ENCODE measurements around the gene MKRN1.
"Not testable (repeated sequence)": the region's sequence is repeated elsewhere in the genome, so short reads cannot be mapped to it uniquely, and the experiment has no call there.

The MKRN1 gene

DNA sequence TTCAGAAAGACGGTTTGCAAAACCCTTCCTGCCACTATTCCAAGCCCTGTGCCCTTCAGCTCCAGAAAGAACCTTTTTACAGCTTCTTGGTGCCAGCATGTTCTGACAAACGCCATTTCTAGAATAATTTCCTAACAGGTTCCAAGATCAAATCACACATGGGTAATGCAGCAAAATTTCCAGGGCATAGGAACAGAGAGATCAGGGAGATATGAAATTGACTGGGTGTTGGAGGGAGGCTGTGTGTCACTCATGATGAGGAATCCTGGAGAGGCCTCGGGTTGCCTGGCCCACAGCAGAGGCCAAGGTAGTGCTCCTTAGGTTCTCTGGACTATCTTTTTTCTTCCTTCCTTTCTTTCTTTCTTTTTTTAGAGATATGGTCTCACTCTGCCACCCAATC, 45.9 kb downstream of the MKRN1 start:
- no peak for DNase-seq

DNA sequence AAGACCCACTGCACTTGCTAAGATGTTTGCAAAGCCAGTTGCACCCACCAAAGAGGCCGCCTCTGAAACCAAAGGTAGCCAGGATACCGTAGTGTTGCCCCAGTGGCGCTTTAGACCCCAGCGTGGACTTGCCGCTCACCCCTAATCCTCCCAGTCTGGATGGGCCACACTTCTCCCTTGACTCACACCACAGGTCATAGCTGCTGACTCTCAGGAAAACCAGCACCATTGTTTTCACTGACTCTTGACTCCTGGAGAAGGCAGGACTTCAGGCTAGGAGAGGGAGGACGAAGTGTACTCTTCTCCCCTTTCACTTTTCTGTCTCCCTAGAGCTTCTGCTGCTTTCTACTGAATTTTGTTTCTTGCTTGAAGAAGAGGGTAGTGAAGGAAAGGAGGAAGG, 53.2 kb downstream of the MKRN1 start:
- no peak for DNase-seq

DNA sequence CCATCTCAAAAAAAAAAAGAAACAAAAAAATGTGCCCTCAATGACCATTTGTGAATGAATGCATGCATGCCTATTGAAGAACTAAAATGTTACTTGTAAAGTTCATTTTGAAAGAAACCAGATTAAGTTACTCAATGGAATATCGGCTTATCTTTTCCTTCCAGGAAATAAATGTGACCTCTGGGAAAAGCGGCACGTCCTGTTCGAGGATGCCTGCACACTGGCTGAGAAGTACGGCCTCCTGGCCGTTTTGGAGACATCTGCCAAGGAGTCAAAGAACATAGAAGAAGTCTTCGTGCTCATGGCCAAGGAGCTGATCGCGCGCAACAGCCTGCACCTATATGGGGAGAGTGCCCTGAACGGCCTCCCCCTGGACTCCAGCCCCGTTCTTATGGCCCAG, 53.6 kb downstream of the MKRN1 start:
- no peak for DNase-seq

DNA sequence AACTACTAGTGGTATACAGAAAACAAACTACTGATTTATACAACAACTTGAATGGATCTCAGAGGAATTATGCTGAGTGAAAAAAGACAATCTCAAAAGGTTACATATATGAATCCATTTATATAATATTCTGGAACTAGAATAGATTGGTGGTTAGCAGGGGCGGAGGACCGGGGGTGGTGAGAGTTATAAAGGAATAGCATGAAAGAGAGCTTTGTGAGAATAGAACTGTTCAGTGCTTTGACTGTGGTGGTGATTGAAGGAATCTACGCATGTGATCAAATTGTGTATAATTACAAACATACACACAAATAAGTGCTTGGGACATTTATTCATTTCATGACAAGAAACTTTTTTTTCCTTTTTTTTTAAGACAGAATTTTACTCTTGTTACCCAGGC, 55.8 kb downstream of the MKRN1 start:
- no peak for DNase-seq

DNA sequence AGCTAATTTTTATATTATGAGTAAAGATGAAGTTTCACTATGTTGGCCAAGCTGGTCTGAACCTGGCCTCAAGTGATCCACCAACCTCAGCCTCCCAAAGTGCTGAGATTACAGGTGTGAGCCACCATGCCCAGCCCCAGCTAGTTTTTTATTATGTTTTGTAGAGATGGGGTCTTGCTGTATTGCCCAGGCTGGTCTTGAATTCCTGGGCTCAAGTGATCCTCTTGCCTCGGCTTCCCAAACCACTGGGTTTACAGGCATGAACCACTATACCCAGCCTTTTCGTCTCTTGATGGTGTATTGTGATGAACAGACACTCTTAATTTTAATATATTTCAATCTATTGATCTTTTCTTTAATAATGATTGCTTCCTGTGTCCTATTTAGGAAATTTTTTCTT, 57.8 kb downstream of the MKRN1 start:
- DNase-seq = no peak

DNA sequence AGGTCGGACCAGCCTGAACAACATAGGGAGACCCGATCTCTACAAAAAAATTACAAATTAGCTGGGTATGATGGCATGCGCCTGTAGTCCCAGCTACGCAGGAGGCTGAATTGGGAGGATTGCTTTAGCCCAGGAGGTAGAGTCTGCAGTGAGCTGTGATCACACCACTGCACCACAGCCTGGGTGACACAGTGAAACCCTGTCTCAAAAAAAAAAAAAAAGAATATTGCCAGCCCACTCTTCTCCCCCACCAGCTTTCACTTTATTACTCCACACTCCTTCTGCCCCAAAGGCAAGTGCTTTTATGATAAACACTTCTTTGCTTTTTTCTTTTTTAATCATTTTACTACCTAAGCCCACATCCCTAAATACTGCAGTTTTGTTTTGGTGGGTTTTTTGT, 60.7 kb downstream of the MKRN1 start:
- no peak for DNase-seq

DNA sequence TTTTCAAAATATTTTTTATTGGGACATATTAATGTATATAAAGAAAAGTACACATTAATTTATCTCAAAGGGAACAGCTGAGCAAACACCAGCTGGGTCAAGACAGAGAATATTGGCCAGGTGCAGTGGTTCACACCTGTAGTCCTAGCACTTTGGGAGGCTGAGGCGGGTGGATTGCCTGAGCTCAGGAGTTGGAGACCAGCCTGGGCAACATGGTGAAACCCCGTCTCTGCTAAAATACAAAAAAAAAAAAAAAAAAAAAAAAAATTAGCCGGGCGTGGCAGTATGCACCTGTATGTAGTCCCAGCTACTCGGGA, 61.2 kb downstream of the MKRN1 start:
- DNase-seq = not testable (repeated sequence)

DNA sequence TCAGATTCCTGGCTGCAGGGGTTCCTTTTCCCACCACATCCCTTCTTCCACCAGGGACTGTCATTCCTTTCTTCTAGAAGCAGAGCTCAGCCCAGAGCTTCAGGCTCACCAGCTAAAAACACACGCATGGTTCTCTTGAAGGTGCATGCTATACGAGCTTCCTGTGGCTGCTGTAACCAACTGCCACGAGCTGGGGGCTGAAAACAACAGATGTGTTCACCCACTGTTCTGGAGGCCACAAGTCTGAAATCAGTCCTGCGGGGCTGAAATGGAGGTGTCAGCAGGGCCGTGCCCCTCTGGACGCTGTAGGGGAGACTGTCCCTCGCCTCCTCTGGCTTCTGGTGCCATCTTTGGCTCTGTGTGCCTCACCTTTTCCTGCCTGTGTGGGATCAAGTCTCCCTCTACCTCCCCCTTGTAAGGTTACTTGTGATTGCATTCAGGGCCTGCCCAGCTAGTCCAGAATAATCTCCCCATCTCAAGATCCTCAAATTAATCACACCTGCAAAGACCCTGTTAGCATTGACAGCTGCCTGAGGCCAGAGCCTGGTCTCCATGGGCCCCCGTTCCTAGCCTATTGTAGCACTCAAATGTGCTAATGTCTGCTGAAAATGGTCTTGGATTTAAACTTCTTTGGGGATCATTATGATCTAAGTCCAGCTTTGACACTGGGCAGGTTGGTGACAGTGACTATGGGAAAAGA, 61.7 kb downstream of the MKRN1 start:
- no peak for DNase-seq

DNA sequence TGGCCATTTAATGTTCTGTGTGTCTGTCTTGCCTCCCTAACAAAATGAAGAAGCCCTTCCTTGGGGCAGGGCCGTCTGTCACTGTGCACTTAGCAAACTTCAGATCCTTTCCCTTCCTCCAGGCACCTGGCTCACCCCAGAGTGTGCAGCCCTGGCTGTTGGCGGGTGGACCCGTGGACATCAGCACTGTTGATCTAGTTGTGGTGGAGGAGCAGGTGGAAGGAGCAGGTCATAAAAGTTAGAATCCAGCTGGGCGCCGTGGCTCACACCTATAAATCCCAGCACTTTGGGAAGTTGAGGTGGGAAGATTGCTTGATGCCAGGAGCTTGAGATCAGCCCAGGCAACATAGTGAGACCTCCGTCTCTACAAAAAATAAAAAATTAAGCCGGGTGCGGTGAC, 62.7 kb downstream of the MKRN1 start:
- DNase-seq = no peak

DNA sequence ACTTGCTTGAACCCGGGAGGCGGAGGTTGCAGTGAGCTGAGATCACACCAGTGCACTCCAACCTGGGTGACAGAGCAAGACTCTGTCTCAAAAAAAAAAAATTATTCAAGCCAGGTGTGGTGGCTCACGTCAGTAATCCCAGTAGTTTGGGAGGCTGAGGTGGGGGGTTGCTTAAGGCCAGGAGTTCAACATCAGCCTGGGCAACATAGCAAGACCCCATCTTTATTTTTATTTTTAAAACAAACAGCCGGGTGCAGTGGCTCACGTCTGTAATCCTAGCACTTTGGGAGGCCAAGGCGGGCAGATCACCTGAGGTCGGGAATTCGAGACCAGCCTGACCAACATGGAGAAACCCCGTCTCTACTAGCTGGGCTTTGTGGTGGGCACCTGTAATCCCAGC, 63.5 kb downstream of the MKRN1 start:
- not testable (repeated sequence) for DNase-seq

DNA sequence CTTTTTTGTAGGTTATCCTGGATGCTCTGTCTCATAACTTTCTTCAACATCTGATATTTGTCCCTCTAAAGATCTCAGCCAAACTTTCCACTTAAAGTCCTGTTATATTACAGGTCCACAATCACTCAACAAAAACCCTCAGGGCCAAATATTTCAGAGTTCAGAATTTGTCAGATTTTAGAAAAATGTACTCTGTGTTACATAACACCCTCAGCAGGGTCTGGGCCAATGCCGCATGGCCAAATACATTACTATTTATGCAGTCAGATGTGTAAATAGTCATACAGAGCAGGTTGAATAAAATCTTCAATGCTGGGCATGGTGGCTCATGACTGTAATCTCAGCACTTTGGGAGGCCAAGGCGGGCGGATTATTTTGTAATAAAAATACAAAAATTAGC, 63.9 kb downstream of the MKRN1 start:
- DNase-seq = no peak

DNA sequence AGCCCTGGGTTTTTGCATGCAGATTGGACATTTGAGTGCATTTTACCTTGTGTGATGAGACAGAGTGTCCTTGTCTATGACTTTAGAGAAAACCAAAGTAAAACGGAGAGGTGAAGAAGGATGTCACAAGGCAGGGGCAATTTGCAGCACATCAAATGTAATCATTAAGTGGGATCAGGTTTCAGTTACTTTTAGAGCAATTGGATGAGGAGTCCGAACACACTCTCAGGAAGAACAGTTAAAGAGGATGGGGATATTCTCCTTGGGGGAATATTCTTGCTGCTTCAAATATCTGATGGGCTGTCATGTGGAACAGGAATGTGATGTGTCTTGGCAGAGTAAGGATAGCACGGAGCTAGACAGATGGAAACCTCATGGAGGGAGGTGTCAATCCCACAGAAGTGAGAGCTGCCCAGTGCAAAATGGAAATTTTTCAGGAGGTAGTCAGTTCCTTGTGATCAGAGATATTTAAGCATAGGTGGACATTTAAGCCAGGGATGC, 74.7 kb downstream of the MKRN1 start:
- DNase-seq = no peak

DNA sequence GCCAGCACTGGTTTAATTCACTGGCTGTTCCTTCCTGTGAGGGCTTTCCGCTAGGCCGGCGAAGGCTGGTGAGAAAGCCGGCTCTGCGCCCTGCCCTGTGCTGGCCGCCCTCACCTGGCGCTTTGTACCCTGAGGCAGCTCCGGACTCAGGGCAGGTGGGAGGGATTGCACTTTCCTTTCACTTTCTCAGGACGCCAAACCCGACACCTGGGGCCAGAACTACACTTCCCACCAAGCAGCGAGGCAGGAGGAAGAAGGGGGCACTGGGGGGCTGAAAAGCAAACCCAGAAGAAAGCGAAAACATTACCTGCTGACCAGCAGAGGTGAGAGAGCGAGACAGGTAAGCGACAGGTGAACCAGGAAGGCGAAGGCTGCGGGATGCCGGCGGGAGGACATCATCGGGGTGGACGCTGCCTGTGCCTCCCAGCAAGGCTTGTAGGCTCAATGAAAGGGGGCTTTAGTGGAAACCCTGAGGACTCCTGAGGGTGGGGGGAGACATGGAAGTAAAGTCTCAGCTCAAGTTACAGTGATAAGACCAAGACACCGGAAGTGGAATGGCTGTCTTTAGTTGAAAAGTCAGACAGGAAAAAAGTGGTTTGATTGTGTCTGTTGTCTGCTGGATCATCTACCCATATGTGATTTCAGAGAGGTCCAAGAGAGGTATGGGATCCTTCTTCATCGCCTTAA, 75.3 kb downstream of the MKRN1 start, which contains the start of gene RAB19:
Gene RAB19, plus strand, starts transcription at position 181 of the 687 bp plus-strand sequence. CDS start 3,589 bp downstream, outside the sequence.
- DNase-seq = no peak

All from C1 segment of cervical spinal cord (tissue), 14 donors.